Measurements from ENCODE around the gene CCR5.

CCR5 gene

GRCh38 chr3:46353647-46354410, 16.9 kb upstream of the CCR5 start, which contains the start of gene CCR2:
Gene CCR2, plus strand, starts transcription at chr3:46354111. Its CDS starts 3,417 bp downstream, at chr3:46357528.
- Histone ChIP-seq H3K79me2 (ENCODE audit: insufficient read depth, low read length) (no peaks in the 10 kb centered on the region), H3K9me3 (ENCODE audit: low read length) (no peaks in the 10 kb centered on the region), H2AFZ (ENCODE audit: low read length) (no peak within 1 kb of the TSS), H4K20me1 (ENCODE audit: insufficient read depth, low read length) (no peaks in the 10 kb centered on the region), H3K4me1 (ENCODE audit: insufficient read depth, low read length, severe bottlenecking) (no peaks in the 10 kb centered on the region), H3K9ac (ENCODE audit: low read length) (no peak within 1 kb of the TSS), H3F3A (ENCODE audit: insufficient read depth, low read length) (no peaks in the 10 kb centered on the region), H3K27ac (ENCODE audit: low read depth, low read length, poor library complexity, severe bottlenecking) (no peak within 1 kb of the TSS), H3K27me3 (ENCODE audit: insufficient read depth, low read length) (no peaks in the 10 kb centered on the region), H3K4me3 (ENCODE audit: low read depth, low read length, poor library complexity, severe bottlenecking) (no peak within 1 kb of the TSS), H3K9me2 (ENCODE audit: low read depth, low read length) (no peaks in the 10 kb centered on the region), H3K36me3 (ENCODE audit: insufficient read depth, low read length) (no peaks in the 10 kb centered on the region), H3K4me2 (ENCODE audit: low read length) (no peak within 1 kb of the TSS)
- TF ChIP-seq CTCF (IDR thresholded peaks at IDR 0.05; ENCODE audit: low read length) (no peak), EZH2 (IDR thresholded peaks at IDR 0.05; ENCODE audit: borderline replicate concordance, low read length) (no peak)

GRCh38 chr3:46354478-46354877, 16.3 kb upstream of the CCR5 start:
- H3K4me3 ChIP-seq (ENCODE audit: low read depth, low read length, poor library complexity, severe bottlenecking) = no peak overlapping the region
- H3K4me2 ChIP-seq (ENCODE audit: low read length) = no peak overlapping the region
- H3F3A ChIP-seq (ENCODE audit: insufficient read depth, low read length) = no peaks in the 10 kb centered on the region
- no peaks in the 10 kb centered on the region for H3K27me3 ChIP-seq (ENCODE audit: insufficient read depth, low read length)
- H4K20me1 ChIP-seq (ENCODE audit: insufficient read depth, low read length) = no peaks in the 10 kb centered on the region
- no peaks in the 10 kb centered on the region for H3K79me2 ChIP-seq (ENCODE audit: insufficient read depth, low read length)
- no peak overlapping the region for H3K9ac ChIP-seq (ENCODE audit: low read length)
- no peaks in the 10 kb centered on the region for H3K36me3 ChIP-seq (ENCODE audit: insufficient read depth, low read length)
- no peaks in the 10 kb centered on the region for H3K9me2 ChIP-seq (ENCODE audit: low read depth, low read length)
- no peak overlapping the region for H3K27ac ChIP-seq (ENCODE audit: low read depth, low read length, poor library complexity, severe bottlenecking)
- TF ChIP-seq CTCF (IDR thresholded peaks at IDR 0.05; ENCODE audit: low read length) (no peak), EZH2 (IDR thresholded peaks at IDR 0.05; ENCODE audit: borderline replicate concordance, low read length) (no peak)
- no peak overlapping the region for H2AFZ ChIP-seq (ENCODE audit: low read length)
- H3K9me3 ChIP-seq (ENCODE audit: low read length) = no peaks in the 10 kb centered on the region
- H3K4me1 ChIP-seq (ENCODE audit: insufficient read depth, low read length, severe bottlenecking) = no peaks in the 10 kb centered on the region

- Histone ChIP-seq H3K79me2 (ENCODE audit: insufficient read depth, low read length) (no peaks in the 10 kb centered on the region), H3F3A (ENCODE audit: insufficient read depth, low read length) (no peaks in the 10 kb centered on the region), H3K9ac (ENCODE audit: low read length) (no peak overlapping the region), H3K36me3 (ENCODE audit: insufficient read depth, low read length) (no peaks in the 10 kb centered on the region), H3K4me1 (ENCODE audit: insufficient read depth, low read length, severe bottlenecking) (no peaks in the 10 kb centered on the region), H3K4me3 (ENCODE audit: low read depth, low read length, poor library complexity, severe bottlenecking) (no peak overlapping the region), H3K27ac (ENCODE audit: low read depth, low read length, poor library complexity, severe bottlenecking) (no peak overlapping the region), H3K27me3 (ENCODE audit: insufficient read depth, low read length) (no peaks in the 10 kb centered on the region), H3K9me2 (ENCODE audit: low read depth, low read length) (no peaks in the 10 kb centered on the region), H3K4me2 (ENCODE audit: low read length) (no peak overlapping the region), H4K20me1 (ENCODE audit: insufficient read depth, low read length) (no peaks in the 10 kb centered on the region), H2AFZ (ENCODE audit: low read length) (no peak overlapping the region), H3K9me3 (ENCODE audit: low read length) (no peaks in the 10 kb centered on the region)
- TF ChIP-seq CTCF (IDR thresholded peaks at IDR 0.05; ENCODE audit: low read length) = no peak
- no peak for TF ChIP-seq EZH2 (IDR thresholded peaks at IDR 0.05; ENCODE audit: borderline replicate concordance, low read length)
These were observed 15.8 kb upstream of the CCR5 start for GRCh38 chr3:46354984-46355383.
